Stimulated activated memory B cell treated with anti-CD40 and anti-IgM and Interleukin-4, amounts not matched to agents 10 μg/mL and 1 μg/mL and 100 μg/mL, for 72 hours (primary cell): ENCODE measurements around the gene KCNJ11.
"Not testable (repeated sequence)": the region's sequence is repeated elsewhere in the genome, so short reads cannot be mapped to it uniquely, and the experiment has no call there.

Source experiments
- ATAC-seq: fragments of 150-1000 bp; cut with Tn5 transposase; 2 replicates; pipeline ENCODE4 v1.10.0; 2021
- H3K27ac Mint-ChIP-seq: one replicate; pipeline ENCODE4 v1.8.0; 2022; ENCODE audit warnings: mild to moderate bottlenecking, mixed read lengths
- H3K27me3 Mint-ChIP-seq: one replicate; pipeline ENCODE4 v1.8.0; 2022; ENCODE audit warnings: mixed read lengths
- H3K36me3 Mint-ChIP-seq: one replicate; pipeline ENCODE4 v1.8.0; 2022; ENCODE audit warnings: mixed read lengths
- H3K4me1 Mint-ChIP-seq: one replicate; pipeline ENCODE4 v1.8.0; 2022; ENCODE audit warnings: mixed read lengths
- H3K4me3 Mint-ChIP-seq: one replicate; pipeline ENCODE4 v1.8.0; 2022; ENCODE audit warnings: mild to moderate bottlenecking, moderate library complexity, mixed read lengths
- H3K9me3 Mint-ChIP-seq: one replicate; pipeline ENCODE4 v1.8.0; 2022; ENCODE audit warnings: mixed read lengths

Gene KCNJ11

DNA sequence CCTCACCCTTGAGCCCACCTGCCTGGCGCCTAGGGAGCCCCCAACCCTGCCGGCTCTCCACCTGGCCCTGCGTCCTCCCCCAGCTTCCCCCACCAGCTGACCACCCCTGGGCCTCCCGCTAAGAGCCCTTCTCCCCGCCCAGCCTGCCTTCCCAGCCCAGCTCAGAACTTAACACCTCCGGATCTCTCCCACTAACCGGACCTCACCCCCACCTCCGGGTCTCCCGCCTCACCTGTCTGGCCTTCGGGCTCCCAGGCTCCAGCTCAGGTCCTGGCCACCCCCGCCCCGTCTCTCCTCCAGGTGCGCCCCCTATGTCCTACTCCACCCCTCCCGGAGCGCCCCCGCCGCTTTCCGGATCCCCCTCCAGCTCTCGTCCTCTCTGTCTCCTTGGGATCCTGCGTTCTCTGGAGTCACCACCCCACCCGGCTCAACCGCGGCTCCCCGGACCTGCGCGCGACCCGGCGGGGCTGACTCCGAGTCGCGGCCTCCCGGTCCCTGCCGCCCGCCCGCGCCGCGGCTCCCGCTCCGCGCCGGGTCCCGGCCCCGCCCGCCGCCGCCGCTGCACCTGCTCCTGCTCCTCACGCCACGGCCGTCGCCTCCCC is at the start of gene KCNJ11:
TSS of gene KCNJ11 (minus strand) at position 51 of the 602 bp plus-strand sequence. CDS start 568 bp downstream, outside the sequence.
- ATAC-seq, result peak; percentile 62
- Mint-ChIP-seq H3K9me3 (no peaks in the 10 kb centered on the region), H3K36me3 (peaks cover 31% of the 10 kb centered on the region), H3K27me3 (no peaks in the 10 kb centered on the region), H3K4me3 (peak within 1 kb of the TSS; percentile 86), H3K27ac (peak within 1 kb of the TSS; percentile 83), H3K4me1 (peaks cover 67% of the 10 kb centered on the region)

DNA sequence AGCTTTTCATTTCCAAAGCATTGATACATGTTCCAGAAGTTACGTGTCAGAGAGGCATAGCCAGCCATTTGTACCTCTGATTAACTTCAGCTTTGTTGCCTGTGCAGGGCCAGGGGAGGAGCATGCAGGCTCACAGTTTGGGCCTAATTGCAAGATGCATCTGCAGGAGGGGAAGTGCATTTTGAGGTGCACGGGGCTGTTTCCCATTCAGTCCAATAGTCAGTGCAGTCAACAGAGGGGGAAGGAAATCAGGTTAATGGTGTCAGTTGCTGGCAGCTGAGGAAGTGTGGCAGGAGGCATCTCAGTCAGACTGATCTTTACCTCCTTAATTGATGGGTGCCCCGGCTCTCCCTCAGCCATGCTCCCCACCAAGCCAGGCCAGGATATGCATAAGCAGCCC is 48.9 kb upstream of the KCNJ11 start:
- Mint-ChIP-seq H3K4me1 (peaks cover 8% of the 10 kb centered on the region), H3K27me3 (peaks cover 30% of the 10 kb centered on the region), H3K9me3 (peaks cover 4% of the 10 kb centered on the region), H3K27ac (no peak overlapping the region), H3K4me3 (no peak overlapping the region), H3K36me3 (peaks cover 6% of the 10 kb centered on the region)
- ATAC-seq, result no peak

DNA sequence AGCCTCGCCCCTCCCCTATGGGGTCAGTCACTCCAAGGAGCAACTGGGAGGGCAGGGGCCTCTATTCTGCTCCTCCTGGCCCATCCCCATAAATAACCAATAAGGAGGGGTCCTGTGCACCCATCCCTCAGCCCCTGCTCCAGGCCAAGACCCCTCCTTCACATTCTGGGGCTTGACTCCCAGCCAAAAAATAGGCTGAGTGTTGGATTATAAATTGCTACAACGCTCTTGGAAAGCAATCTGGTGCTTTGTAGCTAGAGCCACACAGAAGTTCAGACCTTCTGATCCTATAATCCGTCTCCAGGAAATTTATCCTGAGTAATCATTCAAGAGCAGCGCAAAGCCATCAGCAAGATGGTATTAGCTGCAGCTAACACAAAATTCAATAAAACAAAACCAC is 45.6 kb upstream of the KCNJ11 start:
- H3K27me3 Mint-ChIP-seq, result peaks cover 23% of the 10 kb centered on the region
- H3K27ac Mint-ChIP-seq, result no peak overlapping the region
- H3K4me3 Mint-ChIP-seq, result no peak overlapping the region
- no peaks in the 10 kb centered on the region for H3K9me3 Mint-ChIP-seq
- H3K36me3 Mint-ChIP-seq, result no peaks in the 10 kb centered on the region
- peaks cover under 1% of the 10 kb centered on the region for H3K4me1 Mint-ChIP-seq
- ATAC-seq, result no peak

DNA sequence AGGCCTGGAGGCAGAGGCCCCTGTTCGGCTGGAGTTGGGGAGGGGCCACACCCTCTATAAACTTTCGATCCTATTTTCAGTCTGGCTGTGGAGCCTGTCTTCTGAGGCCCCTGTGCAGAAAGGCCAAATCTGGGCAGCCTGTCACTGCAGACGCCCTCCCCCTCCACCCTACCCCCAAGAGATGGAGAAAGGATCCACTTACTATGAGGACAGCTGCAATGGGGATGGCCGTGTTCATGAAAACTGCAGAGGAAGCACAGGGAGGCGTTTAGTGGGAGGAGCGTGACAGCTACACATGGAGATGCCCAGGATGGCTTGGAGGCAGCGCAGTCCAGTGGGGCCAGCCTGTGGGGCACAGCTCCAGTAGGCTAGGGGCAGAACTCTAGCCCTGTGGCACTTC is 43.5 kb upstream of the KCNJ11 start:
- Mint-ChIP-seq H3K27me3 (peaks cover 29% of the 10 kb centered on the region), H3K36me3 (no peaks in the 10 kb centered on the region), H3K4me3 (no peak overlapping the region), H3K27ac (no peak overlapping the region), H3K4me1 (no peaks in the 10 kb centered on the region), H3K9me3 (no peaks in the 10 kb centered on the region)
- no peak for ATAC-seq

DNA sequence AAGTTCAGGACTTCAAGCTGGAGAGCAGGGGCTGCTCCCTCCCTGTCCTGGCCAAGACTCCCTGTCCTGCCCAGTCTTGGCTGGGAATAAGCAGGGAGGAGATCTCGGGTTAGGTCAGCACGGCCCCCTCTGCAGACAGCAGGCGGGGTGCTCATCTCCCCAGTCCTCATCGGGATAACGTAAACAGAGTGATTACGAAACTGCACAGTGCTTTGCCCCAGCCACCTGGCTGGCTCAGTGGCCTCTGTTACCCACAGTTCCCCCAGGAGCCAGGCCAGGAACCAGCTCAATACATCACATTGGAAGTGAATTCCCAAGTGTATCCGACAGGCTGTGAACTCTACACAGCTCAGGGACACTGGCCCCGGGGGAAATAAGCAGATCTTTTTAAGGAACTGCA is 42.7 kb upstream of the KCNJ11 start:
- no peaks in the 10 kb centered on the region for H3K4me1 Mint-ChIP-seq
- ATAC-seq, result no peak
- H3K36me3 Mint-ChIP-seq, result no peaks in the 10 kb centered on the region
- no peak overlapping the region for H3K4me3 Mint-ChIP-seq
- no peak overlapping the region for H3K27ac Mint-ChIP-seq
- no peaks in the 10 kb centered on the region for H3K9me3 Mint-ChIP-seq
- H3K27me3 Mint-ChIP-seq, result peaks cover 29% of the 10 kb centered on the region

DNA sequence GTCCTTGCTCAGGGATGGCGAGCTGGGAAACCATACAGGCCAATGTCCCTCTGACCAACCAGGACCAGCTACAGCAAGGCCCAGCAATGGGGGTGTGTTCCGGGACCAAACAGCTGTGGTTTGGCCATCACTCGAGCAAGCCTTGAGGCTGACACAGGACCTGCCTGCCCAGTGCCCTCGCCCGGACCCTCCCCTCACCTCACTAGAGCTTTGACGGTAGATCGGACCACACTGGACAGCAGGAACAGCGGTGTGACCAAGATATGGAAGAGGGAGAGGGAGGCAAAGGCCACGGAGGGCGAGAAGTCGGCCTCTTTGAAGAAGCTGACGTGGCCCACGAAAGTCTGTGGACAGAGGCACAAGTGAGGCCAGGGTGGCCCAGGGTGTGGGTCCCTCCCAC is 42.2 kb upstream of the KCNJ11 start:
- Mint-ChIP-seq H3K9me3 (no peaks in the 10 kb centered on the region), H3K27me3 (peaks cover 29% of the 10 kb centered on the region), H3K27ac (no peak overlapping the region), H3K36me3 (no peaks in the 10 kb centered on the region), H3K4me1 (no peaks in the 10 kb centered on the region), H3K4me3 (no peak overlapping the region)
- no peak for ATAC-seq

DNA sequence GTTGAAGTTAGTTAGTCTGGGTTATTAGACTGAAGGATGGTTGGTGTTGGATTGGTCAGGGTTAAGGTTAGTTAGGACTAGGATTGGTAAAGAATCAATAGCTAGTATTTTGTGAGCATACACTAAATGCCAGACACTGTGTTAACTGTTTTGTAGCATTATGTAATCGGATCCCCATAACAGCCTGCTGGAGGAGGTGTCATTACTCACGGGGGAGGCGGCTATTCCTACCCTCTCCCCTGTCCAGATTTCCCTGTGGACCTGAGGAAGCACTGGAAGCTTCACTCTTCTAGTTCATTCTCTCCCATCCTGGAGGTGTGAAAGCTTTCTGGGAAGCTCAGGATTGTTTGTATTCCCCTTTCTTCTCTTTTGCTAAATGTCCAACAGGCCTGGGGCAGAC is 40.5 kb upstream of the KCNJ11 start:
- Mint-ChIP-seq H3K27me3 (peaks cover 29% of the 10 kb centered on the region), H3K27ac (no peak overlapping the region), H3K36me3 (no peaks in the 10 kb centered on the region), H3K4me3 (no peak overlapping the region), H3K4me1 (no peaks in the 10 kb centered on the region), H3K9me3 (no peaks in the 10 kb centered on the region)
- no peak for ATAC-seq

DNA sequence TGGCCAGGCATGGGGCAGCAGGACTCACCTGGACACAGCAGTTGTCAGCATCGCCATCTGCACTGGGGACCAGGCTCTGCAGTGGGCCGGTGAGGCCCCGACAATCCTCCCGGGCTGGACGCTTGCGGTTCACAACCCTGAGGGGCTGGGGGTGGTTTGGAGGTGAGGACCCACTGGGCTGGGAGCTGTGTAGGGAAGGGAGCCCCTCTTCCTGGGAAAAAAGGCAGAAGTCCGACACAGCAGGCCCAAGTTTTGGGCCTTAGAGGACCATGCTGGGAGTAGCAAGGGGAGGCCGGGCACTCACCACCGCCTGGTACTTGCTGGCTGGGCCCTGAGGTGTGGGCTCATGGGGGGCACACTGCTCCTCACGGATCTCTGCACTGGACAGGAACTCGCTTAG is 39.8 kb upstream of the KCNJ11 start:
- Mint-ChIP-seq H3K27ac (no peak overlapping the region), H3K36me3 (no peaks in the 10 kb centered on the region)
- ATAC-seq, result no peak

DNA sequence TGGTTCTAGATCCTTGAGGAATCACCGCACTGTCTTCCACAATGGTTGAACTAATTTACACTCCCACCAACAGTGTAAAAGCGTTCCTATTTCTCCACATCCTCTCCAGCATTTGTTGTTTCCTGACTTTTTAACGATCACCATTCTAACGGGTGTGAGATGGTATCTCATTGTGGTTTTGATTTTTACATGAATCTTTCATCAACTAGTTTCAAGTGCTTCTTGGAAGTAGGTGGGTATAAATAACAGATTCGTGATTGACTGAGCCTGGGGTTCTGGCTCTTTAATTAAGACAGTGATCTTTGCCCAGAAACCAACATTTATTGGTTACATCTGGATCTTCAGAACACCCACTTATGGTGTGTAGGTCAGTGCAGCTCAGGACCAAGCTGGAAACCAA is 37.8 kb upstream of the KCNJ11 start:
- H3K9me3 Mint-ChIP-seq, H3K4me3 Mint-ChIP-seq, ATAC-seq, H3K27ac Mint-ChIP-seq, H3K4me1 Mint-ChIP-seq, H3K36me3 Mint-ChIP-seq: not testable (repeated sequence)
- peaks cover 47% of the 10 kb centered on the region for H3K27me3 Mint-ChIP-seq

More for the DNA sequence above, 39.8 kb upstream of the KCNJ11 start:
- Mint-ChIP-seq H3K4me1 (no peaks in the 10 kb centered on the region), H3K9me3 (no peaks in the 10 kb centered on the region), H3K27me3 (peaks cover 29% of the 10 kb centered on the region), H3K4me3 (no peak overlapping the region)

DNA sequence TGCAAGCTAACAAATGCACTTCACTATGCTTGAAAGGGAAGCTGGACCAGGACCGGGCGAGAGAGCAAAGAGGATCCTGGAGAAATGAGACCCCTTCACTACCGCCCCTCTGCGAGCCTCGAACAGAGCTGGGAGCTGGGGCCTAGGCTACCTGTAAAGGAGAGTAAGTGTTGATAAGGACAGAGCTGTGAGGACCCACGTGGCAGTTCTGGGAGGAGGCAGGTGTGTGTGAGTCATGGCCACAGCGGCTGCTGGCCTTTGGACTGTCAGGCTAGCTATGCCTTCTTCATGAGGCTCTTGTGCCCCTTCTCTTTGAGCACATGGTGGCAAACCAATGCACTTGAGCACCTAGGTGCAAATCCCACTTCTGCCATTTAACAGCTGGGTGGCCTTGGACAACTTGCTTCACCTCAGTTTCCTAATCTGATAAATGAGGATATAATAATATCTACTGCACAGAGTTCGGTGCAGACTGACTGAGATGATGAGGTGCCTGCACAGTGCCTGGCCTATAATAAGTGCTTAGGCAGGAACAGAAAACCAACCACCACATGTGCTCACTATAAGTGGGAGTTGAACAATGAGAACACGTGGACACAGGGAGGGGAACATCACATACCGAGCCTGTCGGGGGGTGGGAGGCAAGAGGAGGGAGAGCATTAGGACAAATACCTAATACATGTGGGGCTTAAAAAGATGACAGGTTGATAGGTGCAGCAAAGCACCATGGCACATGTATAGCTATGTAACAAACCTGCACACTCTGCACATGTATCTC is 35.3 kb upstream of the KCNJ11 start:
- no peak overlapping the region for H3K27ac Mint-ChIP-seq
- peaks cover 38% of the 10 kb centered on the region for H3K27me3 Mint-ChIP-seq
- ATAC-seq, result no peak
- H3K9me3 Mint-ChIP-seq, result no peaks in the 10 kb centered on the region
- H3K4me3 Mint-ChIP-seq, result no peak overlapping the region
- no peaks in the 10 kb centered on the region for H3K36me3 Mint-ChIP-seq
- no peaks in the 10 kb centered on the region for H3K4me1 Mint-ChIP-seq

DNA sequence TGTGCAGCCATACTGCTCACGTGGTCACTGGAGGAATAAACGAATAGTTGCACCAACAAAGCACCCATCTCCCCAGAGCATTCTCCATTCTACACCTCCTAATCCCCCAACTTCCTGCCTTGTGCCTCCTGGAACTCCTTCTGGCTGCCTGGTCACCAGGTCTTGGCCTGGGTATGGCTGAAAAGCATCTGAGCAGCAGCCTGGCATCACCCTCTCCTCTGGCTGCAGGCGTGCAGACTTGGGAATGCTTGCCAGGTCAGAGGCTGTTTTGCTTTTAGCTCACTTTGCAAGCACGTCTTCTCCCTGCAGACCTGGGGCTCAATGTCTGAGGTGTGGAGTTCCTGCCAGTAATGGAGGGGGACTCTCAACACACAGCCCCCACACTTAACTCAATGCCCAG is 33.3 kb upstream of the KCNJ11 start:
- Mint-ChIP-seq H3K27me3 (peaks cover 52% of the 10 kb centered on the region), H3K4me1 (no peaks in the 10 kb centered on the region), H3K27ac (no peak overlapping the region), H3K4me3 (no peak overlapping the region), H3K9me3 (no peaks in the 10 kb centered on the region), H3K36me3 (no peaks in the 10 kb centered on the region)
- ATAC-seq, result no peak

DNA sequence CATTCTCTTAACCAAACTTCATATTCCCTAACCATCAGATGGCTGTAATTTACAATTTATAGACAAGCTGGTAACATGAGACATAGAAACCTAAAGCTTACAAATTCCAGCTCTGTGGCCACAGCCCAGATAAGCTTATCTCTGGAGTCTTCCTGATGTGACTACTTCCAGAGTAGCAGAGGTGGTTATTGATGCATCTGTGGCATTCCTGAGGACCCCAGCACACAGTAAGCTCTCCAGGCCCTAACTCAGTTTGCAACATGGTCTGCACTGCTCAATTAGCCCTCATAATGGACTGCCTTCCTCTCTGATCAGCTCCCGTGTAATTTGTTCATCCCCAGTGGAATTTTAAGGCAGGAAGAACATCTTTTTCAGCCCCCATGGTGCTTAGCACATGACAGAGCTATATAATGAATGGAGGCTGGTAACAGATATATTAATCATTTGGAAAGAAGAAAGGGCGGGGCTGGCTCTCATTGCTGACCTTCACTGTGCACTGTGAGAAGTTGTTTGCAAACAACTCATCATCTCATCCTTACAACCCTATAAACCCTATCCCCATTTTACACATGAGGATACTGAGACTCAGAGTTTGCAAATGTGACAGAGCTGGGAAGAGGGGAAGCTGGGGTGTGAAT is 30.1 kb upstream of the KCNJ11 start:
- ATAC-seq, result no peak
- Mint-ChIP-seq H3K9me3 (no peaks in the 10 kb centered on the region), H3K27me3 (peaks cover 76% of the 10 kb centered on the region), H3K27ac (no peak overlapping the region), H3K4me3 (no peak overlapping the region), H3K4me1 (no peaks in the 10 kb centered on the region), H3K36me3 (no peaks in the 10 kb centered on the region)

DNA sequence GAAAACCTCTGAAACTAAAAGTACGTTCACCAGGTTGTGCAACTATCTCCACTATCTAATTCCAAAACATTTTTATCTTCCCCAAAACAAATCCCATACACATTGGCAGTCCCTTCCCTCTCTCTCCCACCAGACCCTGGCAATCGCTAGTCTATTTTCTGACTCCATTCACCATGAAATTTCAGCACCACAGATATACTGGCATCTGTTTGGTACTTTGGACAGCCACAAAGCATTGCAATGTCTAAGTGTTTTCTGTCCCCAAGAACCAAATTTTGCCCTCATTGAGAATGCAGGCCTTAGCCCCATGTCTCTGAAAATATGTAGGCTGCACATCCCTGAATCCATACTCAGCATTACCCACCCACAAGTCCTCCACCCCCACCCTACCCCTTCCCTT is 28.0 kb upstream of the KCNJ11 start:
- no peak overlapping the region for H3K4me3 Mint-ChIP-seq
- H3K36me3 Mint-ChIP-seq, result no peaks in the 10 kb centered on the region
- no peaks in the 10 kb centered on the region for H3K9me3 Mint-ChIP-seq
- no peaks in the 10 kb centered on the region for H3K4me1 Mint-ChIP-seq
- H3K27me3 Mint-ChIP-seq, result peaks cover 65% of the 10 kb centered on the region
- no peak overlapping the region for H3K27ac Mint-ChIP-seq
- ATAC-seq, result no peak

DNA sequence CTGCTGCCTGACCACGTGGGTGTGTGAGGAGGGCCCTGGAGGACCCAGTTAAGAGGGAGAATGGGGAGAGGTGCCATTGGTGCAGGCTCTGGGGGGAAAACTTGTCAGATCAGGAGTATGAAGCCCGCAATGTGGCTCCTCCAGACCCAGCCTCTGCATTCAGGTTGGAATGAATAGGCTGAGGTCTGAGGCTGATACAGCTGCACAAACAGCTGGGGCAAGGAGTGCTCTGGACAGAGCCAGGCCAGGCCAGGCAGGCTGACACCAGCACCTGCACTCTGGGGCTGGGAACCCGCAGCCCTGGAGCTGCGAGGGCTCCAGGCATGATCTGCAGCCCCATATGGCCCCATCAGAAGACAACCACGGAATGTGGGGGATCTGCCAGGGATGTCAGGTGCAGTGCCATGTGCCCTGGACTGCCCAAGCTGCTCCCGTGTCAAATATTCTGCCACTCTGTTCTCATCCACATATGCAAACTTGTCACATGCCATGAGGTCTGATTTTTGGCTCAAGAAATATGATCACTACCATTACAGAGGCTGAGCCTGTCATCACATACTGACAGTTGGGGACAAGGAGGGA is 27.2 kb upstream of the KCNJ11 start:
- Mint-ChIP-seq H3K4me3 (no peak overlapping the region), H3K27ac (no peak overlapping the region), H3K4me1 (no peaks in the 10 kb centered on the region), H3K27me3 (peaks cover 71% of the 10 kb centered on the region), H3K9me3 (no peaks in the 10 kb centered on the region), H3K36me3 (no peaks in the 10 kb centered on the region)
- ATAC-seq, result peak; percentile 17

DNA sequence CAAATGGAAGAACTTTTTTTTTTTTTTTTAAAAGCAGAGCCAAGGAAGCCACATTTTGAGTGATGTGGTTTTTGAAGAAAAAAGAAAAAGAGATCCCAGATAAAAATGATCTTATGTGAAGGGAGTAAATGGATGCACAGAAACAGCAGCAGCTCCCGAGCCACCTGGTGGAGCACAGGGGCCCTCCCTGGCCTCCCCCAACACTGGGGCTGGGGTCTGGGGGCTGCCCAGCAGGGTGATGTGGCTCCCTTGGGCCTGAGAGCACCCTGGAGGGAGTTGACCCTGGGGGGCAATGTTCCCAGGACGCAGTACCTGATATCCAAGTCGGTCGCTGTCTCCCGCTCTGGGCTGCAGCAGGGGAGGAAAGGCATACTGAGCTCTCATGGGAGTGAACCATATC is 26.5 kb upstream of the KCNJ11 start:
- peaks cover 70% of the 10 kb centered on the region for H3K27me3 Mint-ChIP-seq
- no peaks in the 10 kb centered on the region for H3K4me1 Mint-ChIP-seq
- no peaks in the 10 kb centered on the region for H3K36me3 Mint-ChIP-seq
- ATAC-seq, result no peak
- H3K9me3 Mint-ChIP-seq, result no peaks in the 10 kb centered on the region
- H3K4me3 Mint-ChIP-seq, result no peak overlapping the region
- no peak overlapping the region for H3K27ac Mint-ChIP-seq
